H1 (cell line): ENCODE results near the gene ITGAE.

Source experiments
- CEBPB ChIP-seq: IDR thresholded peaks from 2 replicates; pipeline ENCODE4 v1.6.1; 2012; ENCODE audit warnings: low read depth, low read length
- CHD1 ChIP-seq: IDR thresholded peaks from 2 replicates; pipeline ENCODE4 v1.6.1; 2012; ENCODE audit warnings: low read depth, low read length, improper control_type of control experiment
- JUN ChIP-seq: IDR thresholded peaks from 2 replicates; pipeline ENCODE4 v1.6.1; 2011; ENCODE audit warnings: low read depth, mild to moderate bottlenecking, improper control_type of control experiment, low read length
- JUND ChIP-seq: IDR thresholded peaks from 2 replicates; pipeline ENCODE4 v1.6.1; 2011; ENCODE audit warnings: mild to moderate bottlenecking, improper control_type of control experiment, low read length
- POLR2A ChIP-seq, 2 experiments: IDR thresholded peaks; 1 replicate in 1 of 2; 2 replicates in 1 of 2; pipeline ENCODE4 v1.6.1; 2011; ENCODE audit warnings: low read depth in 2 of 2, low read length in 2 of 2, mild to moderate bottlenecking in 2 of 2; ENCODE audit errors: control extremely low read depth in 1 of 2
- POLR2AphosphoS5 ChIP-seq: IDR thresholded peaks from 2 replicates; pipeline ENCODE4 v1.6.1; 2011; ENCODE audit warnings: low read depth, low read length
- RFX5 ChIP-seq: IDR thresholded peaks from 2 replicates; pipeline ENCODE4 v1.6.1; 2011; ENCODE audit warnings: low read depth, low read length, improper control_type of control experiment, borderline replicate concordance
- RNF2 ChIP-seq: fragments of 200-900, 300-1000 bp; sonication (generic); IDR thresholded peaks from 2 replicates; pipeline ENCODE4 v1.7.1; 2016; ENCODE audit warnings: borderline replicate concordance, low read depth, mild to moderate bottlenecking, antibody characterized with exemption, low read length; ENCODE audit not compliant: poor library complexity, severe bottlenecking; ENCODE audit errors: missing control alignments
- SIN3A ChIP-seq, 2 experiments: IDR thresholded peaks in 1 of 2; conservative IDR thresholded peaks in 1 of 2; 2 replicates each; pipeline ENCODE4 v1.6.1; 2011 to 2012; ENCODE audit warnings: low read length in 2 of 2, improper control_type of control experiment in 1 of 2, low read depth in 1 of 2, mild to moderate bottlenecking in 1 of 2
- TF ChIP-seq, protein P1 (sequence below): IDR thresholded peaks from 2 replicates; pipeline ENCODE4 v1.6.1; 2011; ENCODE audit warnings: low read length, improper control_type of control experiment
- TF ChIP-seq, protein P2 (sequence below), 3 experiments: IDR thresholded peaks; 1 replicate in 2 of 3; 2 replicates in 1 of 3; pipeline versions ENCODE4 v1.5.1 to v1.6.1; 2011; ENCODE audit warnings: low read length in 3 of 3, mild to moderate bottlenecking in 3 of 3, inconsistent platforms in 2 of 3, low read depth in 1 of 3, moderate library complexity in 1 of 3; ENCODE audit not compliant: insufficient read depth in 1 of 3; ENCODE audit errors: control extremely low read depth in 1 of 3
- TF ChIP-seq, protein P3 (sequence below): IDR thresholded peaks from 2 replicates; pipeline ENCODE4 v1.6.1; 2012; ENCODE audit warnings: low read length, inconsistent platforms

DNA sequence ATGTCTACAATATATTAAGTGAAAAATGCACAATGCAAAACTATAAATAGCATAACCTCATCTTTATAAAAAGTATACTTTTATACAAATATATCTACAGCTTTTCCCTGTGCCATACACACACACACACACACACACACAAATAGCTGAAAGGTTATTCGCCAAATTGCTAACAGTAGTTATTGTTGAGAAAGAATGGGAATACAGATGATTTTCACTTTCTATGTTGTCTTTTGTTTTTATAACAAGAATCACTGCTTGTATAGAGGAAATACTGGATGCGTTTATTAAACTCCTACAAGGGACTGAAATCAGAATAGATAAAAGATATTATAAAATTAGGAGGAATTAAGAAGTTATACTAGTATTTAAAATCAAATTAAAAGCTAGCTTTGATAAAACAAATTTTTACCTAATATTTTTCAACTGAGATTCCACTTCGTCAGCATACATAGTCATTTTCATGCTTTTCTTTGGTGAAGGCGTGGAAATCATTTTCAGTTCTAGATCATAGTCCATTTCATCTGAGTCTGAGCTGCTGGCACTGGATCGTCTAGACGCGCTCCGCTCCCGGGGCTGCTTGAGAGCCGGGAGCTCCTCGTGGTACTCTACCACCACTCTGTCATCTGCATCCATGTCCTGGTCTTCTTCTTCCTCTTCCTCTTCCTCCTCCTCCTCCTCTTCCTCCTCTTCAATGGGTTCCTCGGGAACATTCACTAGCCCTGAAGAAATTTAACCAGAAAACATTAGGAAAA is 17.0 kb upstream of the ITGAE start:
- no peak for TF ChIP-seq RFX5
- TF ChIP-seq SIN3A (conservative IDR thresholded peaks at IDR 0.05 in 1 of 2, IDR thresholded peaks at IDR 0.05 in 1 of 2; ENCODE audit: low read depth in 1 of 2, low read length in 2 of 2): no peak
- no peak for TF ChIP-seq POLR2AphosphoS5
- TF ChIP-seq, protein P1, sequence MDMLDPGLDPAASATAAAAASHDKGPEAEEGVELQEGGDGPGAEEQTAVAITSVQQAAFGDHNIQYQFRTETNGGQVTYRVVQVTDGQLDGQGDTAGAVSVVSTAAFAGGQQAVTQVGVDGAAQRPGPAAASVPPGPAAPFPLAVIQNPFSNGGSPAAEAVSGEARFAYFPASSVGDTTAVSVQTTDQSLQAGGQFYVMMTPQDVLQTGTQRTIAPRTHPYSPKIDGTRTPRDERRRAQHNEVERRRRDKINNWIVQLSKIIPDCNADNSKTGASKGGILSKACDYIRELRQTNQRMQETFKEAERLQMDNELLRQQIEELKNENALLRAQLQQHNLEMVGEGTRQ: no peak
- TF ChIP-seq, protein P2, sequence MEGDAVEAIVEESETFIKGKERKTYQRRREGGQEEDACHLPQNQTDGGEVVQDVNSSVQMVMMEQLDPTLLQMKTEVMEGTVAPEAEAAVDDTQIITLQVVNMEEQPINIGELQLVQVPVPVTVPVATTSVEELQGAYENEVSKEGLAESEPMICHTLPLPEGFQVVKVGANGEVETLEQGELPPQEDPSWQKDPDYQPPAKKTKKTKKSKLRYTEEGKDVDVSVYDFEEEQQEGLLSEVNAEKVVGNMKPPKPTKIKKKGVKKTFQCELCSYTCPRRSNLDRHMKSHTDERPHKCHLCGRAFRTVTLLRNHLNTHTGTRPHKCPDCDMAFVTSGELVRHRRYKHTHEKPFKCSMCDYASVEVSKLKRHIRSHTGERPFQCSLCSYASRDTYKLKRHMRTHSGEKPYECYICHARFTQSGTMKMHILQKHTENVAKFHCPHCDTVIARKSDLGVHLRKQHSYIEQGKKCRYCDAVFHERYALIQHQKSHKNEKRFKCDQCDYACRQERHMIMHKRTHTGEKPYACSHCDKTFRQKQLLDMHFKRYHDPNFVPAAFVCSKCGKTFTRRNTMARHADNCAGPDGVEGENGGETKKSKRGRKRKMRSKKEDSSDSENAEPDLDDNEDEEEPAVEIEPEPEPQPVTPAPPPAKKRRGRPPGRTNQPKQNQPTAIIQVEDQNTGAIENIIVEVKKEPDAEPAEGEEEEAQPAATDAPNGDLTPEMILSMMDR (IDR thresholded peaks at IDR 0.05; ENCODE audit: control extremely low read depth in 1 of 3, insufficient read depth in 1 of 3, low read depth in 1 of 3, low read length in 3 of 3): no peak
- TF ChIP-seq CEBPB: no peak
- no peak for TF ChIP-seq RNF2
- no peak for TF ChIP-seq CHD1
- TF ChIP-seq JUN: no peak
- TF ChIP-seq, protein P3, sequence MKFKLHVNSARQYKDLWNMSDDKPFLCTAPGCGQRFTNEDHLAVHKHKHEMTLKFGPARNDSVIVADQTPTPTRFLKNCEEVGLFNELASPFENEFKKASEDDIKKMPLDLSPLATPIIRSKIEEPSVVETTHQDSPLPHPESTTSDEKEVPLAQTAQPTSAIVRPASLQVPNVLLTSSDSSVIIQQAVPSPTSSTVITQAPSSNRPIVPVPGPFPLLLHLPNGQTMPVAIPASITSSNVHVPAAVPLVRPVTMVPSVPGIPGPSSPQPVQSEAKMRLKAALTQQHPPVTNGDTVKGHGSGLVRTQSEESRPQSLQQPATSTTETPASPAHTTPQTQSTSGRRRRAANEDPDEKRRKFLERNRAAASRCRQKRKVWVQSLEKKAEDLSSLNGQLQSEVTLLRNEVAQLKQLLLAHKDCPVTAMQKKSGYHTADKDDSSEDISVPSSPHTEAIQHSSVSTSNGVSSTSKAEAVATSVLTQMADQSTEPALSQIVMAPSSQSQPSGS: no peak
- no peak for TF ChIP-seq JUND
- TF ChIP-seq POLR2A (IDR thresholded peaks at IDR 0.05; ENCODE audit: control extremely low read depth in 1 of 2, low read depth in 2 of 2, low read length in 2 of 2): no peak
